SK-N-SH treated with all-trans-retinoic acid at 6 μM for 48 hours (cell line): ENCODE results near the gene GRIK3.

ENCODE experiments used
- ARNTL ChIP-seq: fragments of 450-650 bp; formaldehyde crosslinking; IDR thresholded peaks from 2 replicates; pipeline ENCODE4 v1.5.0; 2020; ENCODE audit warnings: low read depth, mild to moderate bottlenecking, moderate library complexity, borderline replicate concordance
- CREB5 ChIP-seq: fragments of 250-450 bp; sonication (Bioruptor Pico); IDR thresholded peaks from 2 replicates; pipeline ENCODE4 v1.5.1; 2020; ENCODE audit warnings: low read depth, mild to moderate bottlenecking, moderate library complexity
- ISL1 ChIP-seq: fragments of 250-450 bp; sonication (Bioruptor Pico); IDR thresholded peaks from 2 replicates; pipeline ENCODE4 v2.1.2; 2022; ENCODE audit warnings: mild to moderate bottlenecking, moderate library complexity
- PATZ1 ChIP-seq: fragments of 250-450 bp; sonication (Bioruptor Pico); IDR thresholded peaks from 2 replicates; pipeline ENCODE4 v1.8.0; 2020; ENCODE audit warnings: mild to moderate bottlenecking, moderate library complexity, borderline replicate concordance
- POU6F1 ChIP-seq: fragments of 250-450 bp; sonication (Bioruptor Pico); IDR thresholded peaks from 2 replicates; pipeline ENCODE4 v1.8.0; 2021; ENCODE audit warnings: low read depth, mild to moderate bottlenecking, moderate library complexity, borderline replicate concordance
- PPARA ChIP-seq: fragments of 250-450 bp; sonication (Bioruptor Pico); IDR thresholded peaks from 2 replicates; pipeline ENCODE4 v1.5.0; 2020; ENCODE audit warnings: mild to moderate bottlenecking, borderline replicate concordance
- RARB ChIP-seq: fragments of 250-450 bp; sonication (Bioruptor Pico); IDR thresholded peaks from 2 replicates; pipeline ENCODE4 v1.8.0; 2021; ENCODE audit warnings: mild to moderate bottlenecking, moderate library complexity
- SNAI2 ChIP-seq: fragments of 250-450 bp; sonication (Bioruptor Pico); IDR thresholded peaks from 2 replicates; pipeline ENCODE4 v1.5.0; 2020; ENCODE audit warnings: mild to moderate bottlenecking, moderate library complexity
- TOX ChIP-seq: fragments of 250-450 bp; sonication (Bioruptor Pico); IDR thresholded peaks from 2 replicates; pipeline ENCODE4 v1.8.0; 2021; ENCODE audit warnings: mild to moderate bottlenecking, moderate library complexity, borderline replicate concordance
- ZNF565 ChIP-seq: fragments of 450-650 bp; formaldehyde crosslinking; conservative IDR thresholded peaks from 2 replicates; pipeline ENCODE4 v1.5.0; 2020; ENCODE audit warnings: low read depth, mild to moderate bottlenecking, moderate library complexity
- ZNF8 ChIP-seq: fragments of 450-650 bp; formaldehyde crosslinking; IDR thresholded peaks from 2 replicates; pipeline ENCODE4 v1.5.0; 2020; ENCODE audit warnings: mild to moderate bottlenecking, moderate library complexity

- TF ChIP-seq RARB (CRISPR knock-in tag) (no peak), TOX (CRISPR knock-in tag) (no peak), ISL1 (CRISPR knock-in tag) (no peak), PATZ1 (no peak), ZNF565 (CRISPR knock-in tag) (no peak), PPARA (CRISPR knock-in tag) (no peak), CREB5 (no peak), ZNF8 (CRISPR knock-in tag) (no peak), SNAI2 (no peak), ARNTL (CRISPR knock-in tag) (no peak), POU6F1 (CRISPR knock-in tag) (no peak)
These were observed 106.5 kb downstream of the GRIK3 start for GRCh38 chr1:36927826-36928225.
